Transverse colon (tissue), 4 donors: ENCODE data around the gene HOXB1. TPM values are rescaled to one million over a fixed set of nuclear protein-coding genes. Genes with fewer than 3 reads are reported as not detected.

Experiments used
- DNase-seq: peaks from one replicate; pipeline ENCODE4 v3.0.0-alpha.2; 2019
- H3K27ac ChIP-seq, 4 donors: fragments of 200-600 bp; sonication (generic); 2 replicates each; pipeline ENCODE4 v1.5.1; 2016 to 2018; ENCODE audit warnings: inconsistent platforms in 4 of 4
- H3K27me3 ChIP-seq: fragments of 200-600 bp; sonication (generic); 2 replicates; pipeline ENCODE4 v1.5.1; 2017; ENCODE audit warnings: inconsistent platforms
- H3K36me3 ChIP-seq, 4 donors: fragments of 200-600 bp; sonication (generic); 2 replicates each; pipeline ENCODE4 v1.5.1; 2017 to 2019; ENCODE audit warnings: inconsistent platforms in 4 of 4
- H3K4me1 ChIP-seq, 4 donors: fragments of 200-600 bp; sonication (generic); 2 replicates each; pipeline ENCODE4 v1.5.1; 2017 to 2020; ENCODE audit warnings: inconsistent platforms in 4 of 4
- H3K4me3 ChIP-seq, 4 donors: fragments of 200-600 bp; sonication (generic); 1 replicate in 1 of 4; 2 replicates in 3 of 4; pipeline versions ENCODE4 v1.5.1 to v1.6.1; 2017 to 2019; ENCODE audit warnings: inconsistent platforms in 4 of 4
- H3K9me3 ChIP-seq, 2 donors: fragments of 200-600 bp; sonication (generic); 2 replicates each; pipeline ENCODE4 v1.5.1; 2017 to 2019; ENCODE audit warnings: inconsistent platforms in 2 of 2
- EP300 ChIP-seq: sonication (generic); formaldehyde crosslinking; IDR thresholded peaks from one replicate; pipeline ENCODE4 v1.6.1; 2017; ENCODE audit warnings: antibody characterized with exemption, low read depth
- POLR2A ChIP-seq: fragments of 450-650 bp; IDR thresholded peaks from one replicate; pipeline ENCODE4 v1.6.1; 2016; ENCODE audit warnings: antibody characterized with exemption, mild to moderate bottlenecking, moderate library complexity
- POLR2AphosphoS5 ChIP-seq, 3 donors: sonication (generic); formaldehyde crosslinking; IDR thresholded peaks; one replicate each; pipeline ENCODE4 v1.6.1; 2016; ENCODE audit warnings: antibody characterized with exemption in 3 of 3
- WGBS, 2 donors: methylation state at CpG; one replicate each; pipeline ENCODE4 v1.1.5; 2018; ENCODE audit warnings: low coverage in 1 of 2; 5-methylcytosine and 5-hydroxymethylcytosine counted together
- in situ Hi-C, 4 donors: fragments of 200-750 bp; cut with MboI; loops; one replicate each; pipeline versions ENCODE4 v1.15.0 to v1.15.1; 2017; ENCODE audit warnings: low sequenced_read_pairs in 3 of 4, low pct_ligation_motif_present in 1 of 4, low pct_unique_long_range_greater_than_20kb in 1 of 4
- intact Hi-C: fragments of 100-400 bp; cut with DNase I; formaldehyde crosslinking; loops from one replicate; pipeline ENCODE4 v1.15.1; 2023; ENCODE audit warnings: low total_unique reads
- total RNA-seq, 4 donors: library from RNA; depleted of rRNA; stranded (reverse); fragments of >200 nt; gene quantifications; one replicate each; pipeline ENCODE4 v1.1.0, GENCODE V29; 2016
- TF ChIP-seq, protein P1 (sequence below), 5 experiments: fragments of 200-600 bp in 3 of 5; fragments of 450-650 bp in 2 of 5; sonication (generic) in 3 of 5; IDR thresholded peaks; 1 replicate in 2 of 5; 2 replicates in 3 of 5; pipeline ENCODE4 v1.5.1; 2016 to 2017; ENCODE audit warnings: antibody characterized with exemption in 5 of 5, inconsistent platforms in 3 of 5, mild to moderate bottlenecking in 2 of 5, moderate library complexity in 1 of 5

Gene HOXB1
- total RNA-seq, 4 donors from 2014 or later = not detected

DNA sequence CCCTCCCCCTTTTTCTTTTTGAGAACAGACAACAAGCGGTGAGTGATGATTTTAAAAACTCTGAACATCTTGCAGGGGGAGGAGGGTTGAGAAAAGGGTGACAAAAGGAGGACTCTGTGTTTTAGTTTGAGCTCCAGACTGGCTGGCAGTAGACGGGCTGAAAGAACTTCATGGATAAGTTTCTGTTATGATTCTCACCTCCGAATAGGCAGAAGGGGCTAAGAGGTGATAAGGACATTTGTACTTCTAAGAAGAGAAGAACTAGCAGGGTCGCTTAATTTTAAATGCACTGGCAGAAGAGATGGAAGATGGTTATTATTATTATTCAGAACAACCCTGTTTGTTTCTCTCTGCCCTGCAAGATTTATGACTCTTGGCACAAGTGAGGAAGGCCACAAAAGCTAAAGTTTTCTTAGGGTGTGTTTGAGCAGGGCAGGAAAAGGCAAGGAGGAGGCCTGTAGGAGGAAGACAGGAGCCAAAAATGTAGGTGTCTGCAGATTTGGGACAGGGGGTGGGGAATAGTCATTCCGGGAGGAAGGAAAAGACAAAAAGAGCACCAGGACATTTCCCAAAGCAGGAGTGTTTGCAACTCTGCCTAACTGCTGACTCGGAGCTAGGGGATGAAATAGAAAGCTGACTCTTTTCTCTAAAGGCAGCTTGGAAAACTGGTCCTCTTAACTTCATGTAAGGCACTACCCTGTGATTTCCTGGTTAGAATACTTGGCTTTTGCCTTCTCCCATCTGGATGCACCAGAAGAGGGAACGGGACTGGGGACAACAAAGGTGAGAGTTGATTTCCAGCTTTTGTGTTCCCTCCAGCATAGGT is 26.0 kb upstream of the HOXB1 start:
- TF ChIP-seq, protein P1, sequence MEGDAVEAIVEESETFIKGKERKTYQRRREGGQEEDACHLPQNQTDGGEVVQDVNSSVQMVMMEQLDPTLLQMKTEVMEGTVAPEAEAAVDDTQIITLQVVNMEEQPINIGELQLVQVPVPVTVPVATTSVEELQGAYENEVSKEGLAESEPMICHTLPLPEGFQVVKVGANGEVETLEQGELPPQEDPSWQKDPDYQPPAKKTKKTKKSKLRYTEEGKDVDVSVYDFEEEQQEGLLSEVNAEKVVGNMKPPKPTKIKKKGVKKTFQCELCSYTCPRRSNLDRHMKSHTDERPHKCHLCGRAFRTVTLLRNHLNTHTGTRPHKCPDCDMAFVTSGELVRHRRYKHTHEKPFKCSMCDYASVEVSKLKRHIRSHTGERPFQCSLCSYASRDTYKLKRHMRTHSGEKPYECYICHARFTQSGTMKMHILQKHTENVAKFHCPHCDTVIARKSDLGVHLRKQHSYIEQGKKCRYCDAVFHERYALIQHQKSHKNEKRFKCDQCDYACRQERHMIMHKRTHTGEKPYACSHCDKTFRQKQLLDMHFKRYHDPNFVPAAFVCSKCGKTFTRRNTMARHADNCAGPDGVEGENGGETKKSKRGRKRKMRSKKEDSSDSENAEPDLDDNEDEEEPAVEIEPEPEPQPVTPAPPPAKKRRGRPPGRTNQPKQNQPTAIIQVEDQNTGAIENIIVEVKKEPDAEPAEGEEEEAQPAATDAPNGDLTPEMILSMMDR (IDR thresholded peaks at IDR 0.05) = no peak
- TF ChIP-seq POLR2AphosphoS5 (IDR thresholded peaks at IDR 0.05) = peak in 2 of 3 donors; percentile 27 to 38
- no peak for TF ChIP-seq POLR2A
- TF ChIP-seq EP300 = no peak
- DNase-seq = no peak
- Histone ChIP-seq H3K9me3 (no peaks in the 10 kb centered on the region), H3K27ac (peak overlapping the region; percentile 89 to 95 (median 94)), H3K4me1 (peaks cover 40 to 89% (median 69%) of the 10 kb centered on the region in 4 donors), H3K4me3 (no peak overlapping the region), H3K27me3 (no peaks in the 10 kb centered on the region), H3K36me3 (no peaks in the 10 kb centered on the region)
- WGBS, 2 donors = 25 to 29% methylated on average over 6 to 7 of the region's 7 CpGs
- in situ Hi-C loops = no loop called here
- intact Hi-C loops = no loop called here

DNA sequence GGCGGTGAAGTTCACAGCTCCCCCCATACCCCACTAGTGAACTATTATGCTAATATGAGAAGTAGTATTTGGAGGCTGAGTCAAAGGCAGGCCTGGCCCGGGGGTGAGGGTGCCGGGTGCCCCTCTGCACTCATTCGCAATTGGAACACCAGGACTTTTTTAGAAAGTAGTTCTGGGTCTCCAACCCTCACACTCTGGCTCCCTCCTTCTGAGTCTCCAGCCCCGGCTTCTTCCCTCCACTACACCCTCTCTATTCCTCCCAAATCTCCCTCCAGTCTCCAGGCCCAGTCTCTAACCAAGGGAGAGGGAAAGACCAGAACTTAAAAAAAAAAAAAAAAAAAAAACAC is 25.4 kb upstream of the HOXB1 start:
- Histone ChIP-seq H3K27me3 (no peaks in the 10 kb centered on the region), H3K27ac (peak overlapping the region; percentile 89 to 95 (median 94)), H3K36me3 (no peaks in the 10 kb centered on the region), H3K4me1 (peaks cover 34 to 87% (median 66%) of the 10 kb centered on the region in 4 donors), H3K4me3 (peak overlapping the region in 1 of 4 donors; percentile 54), H3K9me3 (no peaks in the 10 kb centered on the region)
- intact Hi-C loops (no loop called here), in situ Hi-C loops (no loop called here)
- DNase-seq = no peak
- no peak for TF ChIP-seq EP300
- TF ChIP-seq, protein P1 (IDR thresholded peaks at IDR 0.05) = no peak
- no peak for TF ChIP-seq POLR2A
- no peak for TF ChIP-seq POLR2AphosphoS5 (IDR thresholded peaks at IDR 0.05)
- WGBS, 2 donors = 67% methylated on average over 5 of the region's 5 CpGs; no CpG with 5 or more reads in 1 of the 2 donors

DNA sequence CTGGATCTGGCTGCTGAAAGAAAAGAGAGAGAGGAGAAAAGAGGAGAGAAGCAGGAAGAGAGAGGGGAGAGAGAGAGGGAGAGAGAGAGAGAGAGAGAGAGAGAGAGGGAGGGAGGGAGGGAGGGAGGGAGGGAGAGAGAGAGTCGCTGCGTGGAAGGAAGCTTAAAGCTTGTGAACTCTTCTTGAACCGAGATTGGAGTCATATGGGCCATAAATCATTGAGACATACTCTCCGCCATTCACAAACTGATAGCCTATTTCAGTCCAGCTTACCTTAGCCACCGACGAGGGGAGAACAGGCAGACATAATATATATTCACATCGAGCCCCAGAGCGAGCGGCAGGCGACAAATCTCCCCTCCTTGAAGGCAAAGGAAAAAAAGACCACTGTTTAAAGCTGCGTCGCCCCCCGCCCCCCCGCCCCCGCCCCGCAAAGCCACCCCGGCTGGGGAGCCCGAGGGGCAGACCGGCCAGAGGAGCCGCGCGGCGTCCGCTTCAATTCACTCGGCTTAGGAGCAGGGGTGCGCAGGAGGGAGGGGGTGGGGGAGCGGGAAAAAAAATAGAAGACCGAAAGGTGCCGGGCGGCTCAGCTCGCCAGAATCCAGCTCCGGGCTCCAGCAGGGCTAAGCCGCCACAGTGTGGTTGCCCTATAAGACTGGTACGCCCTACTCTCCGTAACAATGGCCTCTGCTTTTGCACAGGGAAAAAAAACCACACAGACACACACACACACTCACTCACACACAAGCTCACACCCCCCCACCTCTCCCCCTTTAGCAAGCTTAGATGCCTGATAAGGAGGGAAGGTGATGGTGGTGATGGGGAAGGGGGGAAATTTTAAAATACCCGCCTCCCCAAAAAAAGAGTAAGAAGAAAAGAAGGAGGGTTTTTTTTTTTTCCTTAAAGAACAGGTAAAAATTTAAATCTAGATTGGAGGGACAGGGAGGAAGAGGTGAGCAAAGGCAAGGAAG is 24.7 kb upstream of the HOXB1 start:
- no peaks in the 10 kb centered on the region for H3K36me3 ChIP-seq
- no peaks in the 10 kb centered on the region for H3K27me3 ChIP-seq
- TF ChIP-seq POLR2A (no peak), POLR2AphosphoS5 (IDR thresholded peaks at IDR 0.05) (peak in 2 of 3 donors; percentile 35 to 55)
- TF ChIP-seq, protein P1 (IDR thresholded peaks at IDR 0.05) = peak in 2 of 5 experiments; percentile 34 to 71
- in situ Hi-C loops (no loop called here), intact Hi-C loops (no loop called here)
- peaks cover 30 to 82% (median 62%) of the 10 kb centered on the region in 4 donors for H3K4me1 ChIP-seq
- H3K9me3 ChIP-seq = no peaks in the 10 kb centered on the region
- DNase-seq = no peak
- peak overlapping the region; percentile 89 to 95 (median 94) for H3K27ac ChIP-seq
- peak overlapping the region; percentile 26 to 54 (median 28) for H3K4me3 ChIP-seq
- 35 to 47% methylated on average over 8 to 27 of the region's 36 CpGs for WGBS, 2 donors
